HG03571 (cell line): ENCODE data around the gene ROPN1L.
"Not testable (repeated sequence)": the region's sequence is repeated elsewhere in the genome, so short reads cannot be mapped to it uniquely, and the experiment has no call there.

Experiments
- ATAC-seq: cut with Tn5 transposase; IDR thresholded peaks from one replicate; pipeline ENCODE4 v1.9.1; 2021; ENCODE audit not compliant: unreplicated experiment

Gene ROPN1L

GRCh38 chr5:10475931-10476676, 34.4 kb downstream of the ROPN1L start:
- ATAC-seq, result no peak

GRCh38 chr5:10476878-10477277, 35.2 kb downstream of the ROPN1L start:
- ATAC-seq, result no peak

GRCh38 chr5:10477943-10478342, 36.3 kb downstream of the ROPN1L start:
- no peak for ATAC-seq

GRCh38 chr5:10478436-10478835, 36.8 kb downstream of the ROPN1L start:
- ATAC-seq, result no peak

GRCh38 chr5:10479154-10479721, 37.6 kb downstream of the ROPN1L start:
- no peak for ATAC-seq

- ATAC-seq, result no peak
These were observed 38.7 kb downstream of the ROPN1L start for GRCh38 chr5:10480237-10480985.

GRCh38 chr5:10481241-10481935, 39.7 kb downstream of the ROPN1L start:
- ATAC-seq, result no peak

- no peak for ATAC-seq
These were observed 41.3 kb downstream of the ROPN1L start for GRCh38 chr5:10482791-10483530.

- no peak for ATAC-seq
These were observed 43.1 kb downstream of the ROPN1L start for GRCh38 chr5:10484774-10485141.

GRCh38 chr5:10485142-10485795, 43.6 kb downstream of the ROPN1L start:
- ATAC-seq, result no peak

GRCh38 chr5:10485897-10486296, 44.2 kb downstream of the ROPN1L start:
- ATAC-seq, result no peak

- no peak for ATAC-seq
These were observed 45.0 kb downstream of the ROPN1L start for GRCh38 chr5:10486511-10487344.

- ATAC-seq, result no peak
These were observed 46.5 kb downstream of the ROPN1L start for GRCh38 chr5:10488144-10488543.

- peak; percentile 83 for ATAC-seq
These were observed 48.2 kb downstream of the ROPN1L start for GRCh38 chr5:10489810-10490426.

GRCh38 chr5:10490927-10491672, 49.4 kb downstream of the ROPN1L start:
- ATAC-seq, result no peak

GRCh38 chr5:10491673-10492026, 50.0 kb downstream of the ROPN1L start:
- ATAC-seq, result no peak

GRCh38 chr5:10493884-10494283, 52.2 kb downstream of the ROPN1L start:
- ATAC-seq, result no peak

- ATAC-seq, result not testable (repeated sequence)
These were observed 52.8 kb downstream of the ROPN1L start for GRCh38 chr5:10494497-10494896.
